Lower leg skin (tissue), 4 donors: ENCODE data around the gene TFRC. TPM values are rescaled to one million over a fixed set of nuclear protein-coding genes. Genes with fewer than 3 reads are reported as not detected.

Source experiments
- DNase-seq, 2 donors: peaks; one replicate each; pipeline ENCODE4 v3.0.0-alpha.2; 2019; ENCODE audit warnings: low spot score in 2 of 2
- H3K4me3 ChIP-seq: fragments of 200-600 bp; sonication (generic); 2 replicates; pipeline ENCODE4 v1.5.1; 2017; ENCODE audit warnings: mild to moderate bottlenecking, low read depth; ENCODE audit not compliant: poor library complexity, severe bottlenecking
- CTCF ChIP-seq, 3 donors: fragments of 450-650 bp; IDR thresholded peaks; one replicate each; pipeline ENCODE4 v1.5.1; 2016; ENCODE audit warnings: antibody characterized with exemption in 3 of 3, mild to moderate bottlenecking in 3 of 3, moderate library complexity in 2 of 3
- POLR2A ChIP-seq, 2 donors: fragments of 450-650 bp; IDR thresholded peaks; one replicate each; pipeline ENCODE4 v1.6.1; 2016 to 2017; ENCODE audit warnings: antibody characterized with exemption in 2 of 2, mild to moderate bottlenecking in 1 of 2, moderate library complexity in 1 of 2
- whole genome bisulfite sequencing, 2 donors: methylation state at CpG; one replicate each; pipeline ENCODE4 v1.1.5; 2018; 5-methylcytosine and 5-hydroxymethylcytosine counted together
- intact Hi-C: fragments of 100-400 bp; cut with DNase I; formaldehyde crosslinking; loops from one replicate; pipeline ENCODE4 v1.15.0; 2023; ENCODE audit warnings: low total_unique reads
- total RNA-seq, 4 donors: library from RNA; depleted of rRNA; stranded (reverse); fragments of >200 nt; gene quantifications; one replicate each; pipeline ENCODE4 v1.1.0, GENCODE V29; 2016

Gene TFRC
- 10 to 100 TPM; 48.3 to 73.5 (median 59.6) TPM for total RNA-seq

GRCh38 chr3:196081834-196082618 is at the start of gene TFRC:
Gene TFRC, minus strand, starts transcription at chr3:196082090. Its CDS starts 4,991 bp downstream, at chr3:196077099.
- WGBS, 2 donors: 0 to 1% methylated on average over 13 to 44 of the region's 67 CpGs
- intact Hi-C loops: loop anchor here (5.0 kb wide), 1 partner anchor 115 kb away; no protein-coding TSS in a partner anchor
- DNase-seq: peak; percentile 88 to 97
- H3K4me3 ChIP-seq: peak within 1 kb of the TSS; percentile 96
- TF ChIP-seq POLR2A (IDR thresholded peaks at IDR 0.05) (peak in 1 of 2 donors; percentile 77), CTCF (IDR thresholded peaks at IDR 0.05) (no peak)

GRCh38 chr3:196128172-196128843 is 46.4 kb upstream of the TFRC start:
- 91 to 93% methylated on average over 21 of the region's 21 CpGs for WGBS, 2 donors
- DNase-seq: no peak
- no peak for TF ChIP-seq POLR2A (IDR thresholded peaks at IDR 0.05)
- no peak for TF ChIP-seq CTCF (IDR thresholded peaks at IDR 0.05)
- intact Hi-C loops: no loop called here
- H3K4me3 ChIP-seq: no peak overlapping the region

GRCh38 chr3:196127308-196128040 is 45.6 kb upstream of the TFRC start:
- DNase-seq: no peak
- no peak for TF ChIP-seq CTCF (IDR thresholded peaks at IDR 0.05)
- TF ChIP-seq POLR2A (IDR thresholded peaks at IDR 0.05): no peak
- WGBS, 2 donors: 49 to 51% methylated on average over 11 to 12 of the region's 12 CpGs

GRCh38 chr3:196124608-196125007 is 42.7 kb upstream of the TFRC start:
- 84 to 85% methylated on average over 5 of the region's 5 CpGs for whole genome bisulfite sequencing, 2 donors
- intact Hi-C loops: no loop called here
- H3K4me3 ChIP-seq: no peak overlapping the region
- TF ChIP-seq POLR2A (IDR thresholded peaks at IDR 0.05) (no peak), CTCF (IDR thresholded peaks at IDR 0.05) (no peak)
- no peak for DNase-seq

More at GRCh38 chr3:196127308-196128040, 45.6 kb upstream of the TFRC start:
- no peak overlapping the region for H3K4me3 ChIP-seq
- intact Hi-C loops: no loop called here

- H3K4me3 ChIP-seq: no peak overlapping the region
- no peak for TF ChIP-seq CTCF (IDR thresholded peaks at IDR 0.05)
- intact Hi-C loops: no loop called here
- DNase-seq: no peak
- 90 to 91% methylated on average over 8 of the region's 8 CpGs for WGBS, 2 donors
These were observed 40.8 kb upstream of the TFRC start for GRCh38 chr3:196122688-196123046.
